ENCODE measurements around the gene SIM1.

GRCh38 chr6:100447900-100448748 is 16.6 kb downstream of the SIM1 start:
- no peak for TF ChIP-seq POLR2A (IDR thresholded peaks at IDR 0.05)
- no peak for TF ChIP-seq EP300 (IDR thresholded peaks at IDR 0.05; ENCODE audit: low read depth)
- no peak for TF ChIP-seq POLR2AphosphoS5 (IDR thresholded peaks at IDR 0.05)

Data from transverse colon (tissue), 3 donors.